MM.1S (cell line): ENCODE measurements around the gene COPG2.

ENCODE experiments used
- CTCF ChIP-seq: fragments of 300-600 bp; sonication (generic); IDR thresholded peaks from 2 replicates; pipeline ENCODE4 v1.5.1; 2016; ENCODE audit warnings: antibody characterized with exemption, low read length, mixed read lengths
- EZH2 ChIP-seq: fragments of 300-600 bp; sonication (generic); optimal IDR thresholded peaks from 2 replicates; pipeline ENCODE3; 2017; ENCODE audit warnings: low read depth, mild to moderate bottlenecking, antibody characterized with exemption, low read length, mixed read lengths

GRCh38 chr7:130595986-130596385, 72.6 kb downstream of the COPG2 start:
- TF ChIP-seq CTCF (no peak), EZH2 (no peak)
